GM12873 (cell line): ENCODE data around the gene FILIP1.

Experiments used
- TF ChIP-seq, protein P1 (sequence below): IDR thresholded peaks from 2 replicates; pipeline ENCODE4 v1.5.1; 2012; ENCODE audit warnings: low read depth, mild to moderate bottlenecking, moderate library complexity, low read length, control low read depth; ENCODE audit not compliant: insufficient read depth; ENCODE audit errors: missing control alignments

FILIP1 gene

DNA sequence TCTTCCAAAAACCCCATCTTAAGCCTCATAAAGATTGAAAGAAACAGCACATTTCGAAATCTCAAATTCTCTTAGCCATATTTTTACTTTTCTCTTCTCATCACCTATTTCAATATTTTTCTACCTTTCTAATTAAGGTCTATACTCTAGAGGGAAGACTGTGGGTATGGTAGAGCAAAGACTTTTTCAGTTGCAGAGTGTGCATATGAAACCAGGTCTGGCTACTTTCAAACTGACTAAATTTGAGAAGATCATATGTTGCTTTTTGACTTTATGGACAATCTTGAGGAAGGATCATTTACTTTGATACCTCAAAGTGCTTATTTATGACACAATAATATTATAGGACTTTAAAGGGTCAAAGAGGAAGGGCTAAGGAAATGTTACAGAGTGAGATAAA, 20.7 kb downstream of the FILIP1 start:
- TF ChIP-seq, protein P1, sequence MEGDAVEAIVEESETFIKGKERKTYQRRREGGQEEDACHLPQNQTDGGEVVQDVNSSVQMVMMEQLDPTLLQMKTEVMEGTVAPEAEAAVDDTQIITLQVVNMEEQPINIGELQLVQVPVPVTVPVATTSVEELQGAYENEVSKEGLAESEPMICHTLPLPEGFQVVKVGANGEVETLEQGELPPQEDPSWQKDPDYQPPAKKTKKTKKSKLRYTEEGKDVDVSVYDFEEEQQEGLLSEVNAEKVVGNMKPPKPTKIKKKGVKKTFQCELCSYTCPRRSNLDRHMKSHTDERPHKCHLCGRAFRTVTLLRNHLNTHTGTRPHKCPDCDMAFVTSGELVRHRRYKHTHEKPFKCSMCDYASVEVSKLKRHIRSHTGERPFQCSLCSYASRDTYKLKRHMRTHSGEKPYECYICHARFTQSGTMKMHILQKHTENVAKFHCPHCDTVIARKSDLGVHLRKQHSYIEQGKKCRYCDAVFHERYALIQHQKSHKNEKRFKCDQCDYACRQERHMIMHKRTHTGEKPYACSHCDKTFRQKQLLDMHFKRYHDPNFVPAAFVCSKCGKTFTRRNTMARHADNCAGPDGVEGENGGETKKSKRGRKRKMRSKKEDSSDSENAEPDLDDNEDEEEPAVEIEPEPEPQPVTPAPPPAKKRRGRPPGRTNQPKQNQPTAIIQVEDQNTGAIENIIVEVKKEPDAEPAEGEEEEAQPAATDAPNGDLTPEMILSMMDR = no peak

DNA sequence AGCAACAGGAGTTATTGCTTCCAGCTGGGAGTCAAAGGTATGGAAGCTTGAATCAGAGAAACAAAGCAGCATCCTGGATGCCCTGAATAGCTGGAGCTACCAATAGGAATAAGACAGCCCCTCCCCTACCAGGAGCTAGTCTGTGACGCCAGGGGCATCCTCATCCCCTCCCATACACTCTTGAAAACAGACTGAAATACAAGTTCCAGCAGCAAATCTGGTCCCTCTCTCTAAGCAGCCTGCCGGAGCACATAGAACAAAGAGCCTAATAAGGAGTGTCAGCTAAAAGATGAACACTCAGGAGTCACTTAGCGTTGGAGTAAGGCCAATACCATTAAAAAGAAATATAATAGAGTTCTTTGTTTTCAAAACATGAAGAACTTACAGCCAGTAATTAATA, 25.6 kb downstream of the FILIP1 start:
- TF ChIP-seq, protein P1 = no peak

DNA sequence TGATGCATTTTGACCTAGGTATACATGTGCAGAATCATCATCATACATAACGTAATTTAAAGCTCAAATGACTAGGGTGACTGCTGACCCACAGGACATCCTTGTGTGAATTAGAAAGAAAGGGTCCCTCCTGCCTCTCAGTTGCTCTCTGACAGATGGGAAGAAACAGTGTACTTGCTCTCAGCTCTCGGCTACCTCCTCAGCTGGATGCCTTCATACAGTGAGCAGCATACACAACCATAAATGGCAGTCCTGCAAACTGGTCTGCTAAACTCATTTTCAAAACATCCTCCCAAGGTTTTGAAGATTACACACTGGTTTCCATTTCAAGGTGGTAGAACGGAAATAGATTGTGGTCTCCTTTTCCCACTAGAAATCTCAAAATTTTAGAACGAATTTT, 26.3 kb downstream of the FILIP1 start:
- TF ChIP-seq, protein P1 = no peak

DNA sequence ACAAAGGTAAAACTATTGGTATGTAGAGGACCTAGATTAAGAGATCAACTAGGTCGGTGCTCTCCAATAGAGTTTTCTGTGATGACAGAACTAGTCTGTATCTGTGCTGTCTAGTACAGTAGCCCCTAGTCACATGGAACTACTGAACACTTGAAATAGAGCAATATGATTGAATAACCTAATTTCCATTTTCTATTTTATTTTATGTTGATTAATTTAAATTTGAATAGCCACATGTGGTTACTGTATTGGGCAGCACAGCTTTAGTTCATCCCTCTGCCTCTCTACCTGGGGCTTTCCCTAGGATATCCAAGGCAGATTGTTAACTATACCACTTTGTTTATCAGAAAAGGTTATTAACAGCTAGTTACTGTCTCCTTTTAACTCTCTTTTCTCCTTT, 27.0 kb downstream of the FILIP1 start:
- TF ChIP-seq, protein P1 = no peak

DNA sequence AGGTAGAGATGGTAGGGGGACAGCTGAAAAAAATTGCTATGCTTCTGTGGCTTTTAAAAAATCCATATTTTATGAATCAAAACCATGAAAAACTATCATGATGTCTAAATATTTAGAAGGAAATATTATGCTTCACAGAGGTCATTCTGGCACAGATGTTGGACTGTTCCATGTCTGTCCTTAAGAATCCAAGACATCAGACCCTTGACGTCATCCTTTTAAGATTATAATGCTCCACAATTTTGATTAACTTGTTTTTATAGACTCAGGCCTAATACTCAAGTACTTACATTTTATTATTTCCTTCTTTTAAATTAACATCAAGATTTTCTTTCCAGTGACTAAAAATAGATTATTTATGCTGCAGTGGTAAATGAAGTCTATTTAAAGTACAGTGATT, 29.7 kb downstream of the FILIP1 start:
- TF ChIP-seq, protein P1 = no peak

DNA sequence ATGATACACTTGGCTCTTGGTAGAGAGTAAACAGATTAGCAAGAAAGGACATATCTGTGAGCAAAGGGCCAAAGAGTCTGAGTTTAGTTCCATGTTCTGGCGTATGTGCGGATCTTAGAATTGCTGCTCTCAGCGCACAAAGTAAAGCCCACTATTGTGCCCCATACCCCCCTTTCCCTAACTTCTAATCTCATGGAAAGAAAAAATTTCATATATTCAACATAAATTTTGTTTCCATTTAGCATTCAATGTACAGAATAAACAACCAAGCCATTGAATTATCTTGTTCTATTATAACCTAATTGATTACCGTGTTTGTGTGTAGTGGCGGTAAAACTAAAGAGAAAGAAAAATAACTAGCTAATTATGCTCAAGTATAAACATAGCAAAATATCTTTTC, 30.5 kb downstream of the FILIP1 start:
- TF ChIP-seq, protein P1 = no peak

DNA sequence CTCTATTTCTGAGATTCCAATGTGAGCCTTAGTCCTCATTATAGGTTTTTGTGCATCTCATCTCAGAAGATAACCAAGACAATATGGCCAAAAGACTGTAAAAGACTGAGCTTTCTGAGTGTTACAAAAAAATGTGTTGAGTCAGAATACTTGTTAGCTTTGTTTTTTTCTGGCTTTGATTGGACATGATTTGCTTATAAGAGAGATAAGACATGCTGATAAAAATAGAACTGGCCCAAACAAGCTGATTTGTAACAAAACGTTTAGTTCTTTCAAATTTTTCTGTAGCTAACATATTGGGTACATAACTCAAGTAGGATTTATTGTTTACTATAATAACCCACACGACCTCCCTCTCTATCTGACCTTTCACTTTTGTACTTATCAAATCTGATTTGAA, 32.9 kb downstream of the FILIP1 start:
- TF ChIP-seq, protein P1 = no peak
